Measurements from ENCODE around the gene ZNF528. TPM values are rescaled to one million over a fixed set of nuclear protein-coding genes. Genes with fewer than 3 reads are reported as not detected.

The ZNF528 gene
- total RNA-seq, 4 donors from 2014 or later: 26.2 to 34.8 (median 30.7) TPM

GRCh38 chr19:52453324-52454094, 55.9 kb downstream of the ZNF528 start, which contains the start of gene ZNF578:
Gene ZNF578, plus strand, starts transcription at chr19:52453553. Its CDS starts 48,293 bp downstream, at chr19:52501846.
- Histone ChIP-seq H3K4me1 (peaks cover 0 to 10% (median 2%) of the 10 kb centered on the region in 4 donors), H3K4me3 (peak within 1 kb of the TSS; percentile 13 to 66 (median 48)), H3K36me3 (peaks cover 2 to 39% (median 14%) of the 10 kb centered on the region in 3 donors), H3K27me3 (no peaks in the 10 kb centered on the region), H3K9me3 (peaks cover 0 to 96% (median 17%) of the 10 kb centered on the region in 4 donors), H3K27ac (peak within 1 kb of the TSS in 1 of 4 donors; percentile 47)
- no peak for TF ChIP-seq POLR2A (IDR thresholded peaks at IDR 0.05)
- TF ChIP-seq EP300 (IDR thresholded peaks at IDR 0.05): peak in 1 of 2 donors; percentile 43
- TF ChIP-seq, protein P1, sequence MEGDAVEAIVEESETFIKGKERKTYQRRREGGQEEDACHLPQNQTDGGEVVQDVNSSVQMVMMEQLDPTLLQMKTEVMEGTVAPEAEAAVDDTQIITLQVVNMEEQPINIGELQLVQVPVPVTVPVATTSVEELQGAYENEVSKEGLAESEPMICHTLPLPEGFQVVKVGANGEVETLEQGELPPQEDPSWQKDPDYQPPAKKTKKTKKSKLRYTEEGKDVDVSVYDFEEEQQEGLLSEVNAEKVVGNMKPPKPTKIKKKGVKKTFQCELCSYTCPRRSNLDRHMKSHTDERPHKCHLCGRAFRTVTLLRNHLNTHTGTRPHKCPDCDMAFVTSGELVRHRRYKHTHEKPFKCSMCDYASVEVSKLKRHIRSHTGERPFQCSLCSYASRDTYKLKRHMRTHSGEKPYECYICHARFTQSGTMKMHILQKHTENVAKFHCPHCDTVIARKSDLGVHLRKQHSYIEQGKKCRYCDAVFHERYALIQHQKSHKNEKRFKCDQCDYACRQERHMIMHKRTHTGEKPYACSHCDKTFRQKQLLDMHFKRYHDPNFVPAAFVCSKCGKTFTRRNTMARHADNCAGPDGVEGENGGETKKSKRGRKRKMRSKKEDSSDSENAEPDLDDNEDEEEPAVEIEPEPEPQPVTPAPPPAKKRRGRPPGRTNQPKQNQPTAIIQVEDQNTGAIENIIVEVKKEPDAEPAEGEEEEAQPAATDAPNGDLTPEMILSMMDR (IDR thresholded peaks at IDR 0.05): no peak
- peak; percentile 42 to 43 for DNase-seq (ENCODE audit: low spot score in 2 of 2)
- 2 to 3% methylated on average over 40 of the region's 48 CpGs for WGBS, 2 donors

DNA sequence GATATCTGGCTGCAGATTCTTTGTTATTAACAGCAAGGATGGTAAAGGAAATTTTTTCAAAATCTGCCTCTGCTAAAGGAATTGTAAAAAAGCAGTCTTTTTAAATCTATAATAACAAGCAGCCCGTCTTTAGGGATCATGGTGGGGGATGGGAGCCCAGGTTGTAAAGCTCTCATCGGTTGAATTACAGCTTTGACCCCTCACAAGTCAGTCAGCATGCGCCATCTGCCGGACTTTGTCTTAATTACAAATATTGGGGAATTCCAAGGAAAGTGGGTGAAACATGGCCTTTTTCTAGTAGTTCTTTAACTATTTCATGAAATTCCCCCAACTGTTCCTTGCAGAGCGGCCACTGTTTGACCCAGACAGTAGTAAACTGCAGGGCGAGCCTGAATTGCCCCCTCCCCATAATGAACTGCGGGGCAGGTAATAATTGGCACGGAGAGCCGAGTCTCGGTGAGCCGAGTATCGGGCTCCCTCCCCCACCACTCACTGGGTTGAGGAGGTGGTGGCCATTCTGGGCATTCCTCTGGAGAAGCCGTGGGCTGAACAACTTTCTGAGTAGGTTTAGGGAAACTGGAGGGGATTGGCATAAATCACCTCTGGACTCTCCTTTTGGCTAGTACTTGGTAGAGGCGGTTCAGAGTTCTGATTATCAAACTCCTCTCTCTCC, 67.3 kb downstream of the ZNF528 start:
- WGBS, 2 donors: 84 to 88% methylated on average over 14 of the region's 14 CpGs
- no peaks in the 10 kb centered on the region for H3K4me1 ChIP-seq
- peaks cover 0 to 88% (median 3%) of the 10 kb centered on the region in 3 donors for H3K36me3 ChIP-seq
- H3K27ac ChIP-seq: no peak overlapping the region
- no peak overlapping the region for H3K4me3 ChIP-seq
- H3K27me3 ChIP-seq: no peaks in the 10 kb centered on the region
- no peak for DNase-seq (ENCODE audit: low spot score in 2 of 2)
- TF ChIP-seq EP300 (IDR thresholded peaks at IDR 0.05) (no peak), POLR2A (IDR thresholded peaks at IDR 0.05) (no peak)
- TF ChIP-seq, protein P1 (IDR thresholded peaks at IDR 0.05): no peak
- H3K9me3 ChIP-seq: peaks cover 6 to 100% (median 46%) of the 10 kb centered on the region in 4 donors

Small RNA genes within 50 kb of the gene (small RNA-seq; reads per million reads assigned to genes)
- not detected for gene AC010332.1

Other genes starting within 250 kb of the ZNF528 start
- gene ZNF836, start 226.2 kb upstream of the ZNF528 start, total RNA-seq: 10 to 100 TPM in 2 of 4 donors, 1 to 10 TPM in 2; 7.1 to 17.1 (median 9.8) TPM
- gene PPP2R1A, start 207.8 kb upstream of the ZNF528 start, total RNA-seq: 100 to 1,000 TPM; 145 to 176 (median 166) TPM
- gene ZNF766, start 128.3 kb upstream of the ZNF528 start, total RNA-seq: 10 to 100 TPM in 1 of 4 donors, 1 to 10 TPM in 3; 7.7 to 11.4 (median 9.0) TPM
- 10 to 100 TPM in 1 of 4 donors, 1 to 10 TPM in 3; 3.3 to 11.8 (median 6.4) TPM for gene ZNF480, start 100.7 kb upstream of the ZNF528 start, total RNA-seq
- gene ZNF610, start 61.6 kb upstream of the ZNF528 start, total RNA-seq: 1 to 10 TPM; 2.7 to 7.2 (median 3.3) TPM
- 10 to 100 TPM; 15.6 to 43.5 (median 20.9) TPM for gene ZNF880, start 27.9 kb upstream of the ZNF528 start, total RNA-seq
- gene ZNF534, start 31.3 kb downstream of the ZNF528 start, total RNA-seq: 1 to 10 TPM in 2 of 4 donors, under 1 TPM in 1, not detected in 1; 0.66 to 8.4 (median 1.9) TPM
- 1 to 10 TPM in 2 of 4 donors, under 1 TPM in 1, not detected in 1; 0.98 to 2.9 (median 2.1) TPM for gene ZNF578, start 55.7 kb downstream of the ZNF528 start, total RNA-seq
- gene ZNF808, start 129.8 kb downstream of the ZNF528 start, total RNA-seq: 10 to 100 TPM; 16.3 to 42.6 (median 21.3) TPM
- gene ZNF701, start 172.4 kb downstream of the ZNF528 start, total RNA-seq: 10 to 100 TPM; 12.8 to 28.4 (median 17.9) TPM
- 10 to 100 TPM; 73.4 to 92.6 (median 81.7) TPM for gene ZNF83, start 240.5 kb downstream of the ZNF528 start, total RNA-seq